ENCODE results near the gene ZBTB12. TPM values are rescaled to one million over a fixed set of nuclear protein-coding genes. Genes with fewer than 3 reads are reported as not detected.

ZBTB12 gene
- total and polyA plus RNA-seq, 2 donors from 2014 or later, result 2.5 to 3.4 TPM

DNA sequence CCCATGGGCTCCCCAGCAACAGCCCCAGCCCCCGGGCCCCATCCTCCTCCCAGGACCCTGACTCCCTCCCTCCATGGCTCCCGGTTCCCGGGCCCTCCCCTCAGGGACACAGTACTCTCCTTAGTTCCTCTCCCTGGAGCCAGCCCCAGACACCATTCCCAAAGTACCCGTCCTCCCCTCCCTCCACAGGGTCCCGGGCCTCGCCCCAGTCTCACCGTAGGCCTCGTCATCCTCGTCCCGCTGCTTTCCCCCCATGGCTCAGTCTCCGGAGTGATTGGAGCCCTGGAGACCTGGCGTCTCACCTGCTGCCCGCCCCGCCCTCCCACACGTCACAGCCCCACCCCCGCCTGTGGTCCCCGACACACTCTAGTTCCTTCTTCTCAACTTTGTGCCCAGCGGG is 23.2 kb downstream of the ZBTB12 start, which contains the start of gene SLC44A4:
Gene SLC44A4 (minus strand): TSS at position 272 of the 400 bp plus-strand sequence. CDS start 17 bp downstream, at position 255.
- intact Hi-C loops (cut with DNase I), result no loop called here
- no peak for FAIRE-seq
- Histone ChIP-seq H3K27ac (ENCODE audit: low read depth in 2 of 2, low read length in 2 of 2) (peak within 1 kb of the TSS; percentile 75 to 87), H3K27me3 (ENCODE audit: control insufficient read depth, insufficient read depth, low read length) (no peaks in the 10 kb centered on the region), H3K9me3 (ENCODE audit: control insufficient read depth in 2 of 3, insufficient read depth in 1 of 3, low read length in 3 of 3) (no peaks in the 10 kb centered on the region), H3K4me1 (ENCODE audit: control insufficient read depth in 2 of 3, insufficient read depth in 2 of 3, low read depth in 1 of 3, low read length in 3 of 3) (peaks cover 0 to 8% (median 0%) of the 10 kb centered on the region in 3 donors), H3K36me3 (ENCODE audit: control insufficient read depth in 2 of 3, insufficient read depth in 3 of 3, low read length in 3 of 3) (peaks cover 2 to 29% (median 17%) of the 10 kb centered on the region in 3 donors), H3K9ac (ENCODE audit: low read length in 3 of 3) (peak within 1 kb of the TSS in 2 of 3 donors; percentile 24 to 56), H3K4me3 (ENCODE audit: low read length in 3 of 3) (peak within 1 kb of the TSS in 2 of 3 donors; percentile 41 to 56)
- DNase-seq, result peak; percentile 40 to 79 (median 65)
- TF ChIP-seq, protein P1, sequence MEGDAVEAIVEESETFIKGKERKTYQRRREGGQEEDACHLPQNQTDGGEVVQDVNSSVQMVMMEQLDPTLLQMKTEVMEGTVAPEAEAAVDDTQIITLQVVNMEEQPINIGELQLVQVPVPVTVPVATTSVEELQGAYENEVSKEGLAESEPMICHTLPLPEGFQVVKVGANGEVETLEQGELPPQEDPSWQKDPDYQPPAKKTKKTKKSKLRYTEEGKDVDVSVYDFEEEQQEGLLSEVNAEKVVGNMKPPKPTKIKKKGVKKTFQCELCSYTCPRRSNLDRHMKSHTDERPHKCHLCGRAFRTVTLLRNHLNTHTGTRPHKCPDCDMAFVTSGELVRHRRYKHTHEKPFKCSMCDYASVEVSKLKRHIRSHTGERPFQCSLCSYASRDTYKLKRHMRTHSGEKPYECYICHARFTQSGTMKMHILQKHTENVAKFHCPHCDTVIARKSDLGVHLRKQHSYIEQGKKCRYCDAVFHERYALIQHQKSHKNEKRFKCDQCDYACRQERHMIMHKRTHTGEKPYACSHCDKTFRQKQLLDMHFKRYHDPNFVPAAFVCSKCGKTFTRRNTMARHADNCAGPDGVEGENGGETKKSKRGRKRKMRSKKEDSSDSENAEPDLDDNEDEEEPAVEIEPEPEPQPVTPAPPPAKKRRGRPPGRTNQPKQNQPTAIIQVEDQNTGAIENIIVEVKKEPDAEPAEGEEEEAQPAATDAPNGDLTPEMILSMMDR (IDR thresholded peaks at IDR 0.05; ENCODE audit: borderline replicate concordance, extremely low read depth, insufficient read depth), result no peak

DNA sequence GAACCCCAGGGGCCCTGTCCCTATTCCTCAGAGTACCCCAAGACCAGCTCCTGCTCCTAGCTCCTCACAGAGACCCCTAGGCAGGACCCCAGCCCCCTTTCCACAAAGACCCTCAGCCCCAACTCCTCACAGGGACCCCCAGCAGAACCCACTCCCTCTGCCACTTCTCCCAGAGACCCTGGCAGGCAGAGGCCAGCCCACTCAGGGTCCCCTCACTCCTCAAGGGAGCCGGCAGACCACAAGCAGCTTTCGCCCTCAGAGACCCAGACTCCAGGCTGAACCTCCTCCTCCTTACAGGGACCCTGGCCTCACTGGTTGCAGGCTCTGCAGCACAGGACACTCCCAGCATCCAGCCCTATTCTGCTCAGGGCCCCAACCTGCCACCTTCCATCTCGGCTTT is 23.7 kb downstream of the ZBTB12 start:
- Histone ChIP-seq H3K27ac (ENCODE audit: low read depth in 2 of 2, low read length in 2 of 2) (peak overlapping the region; percentile 75 to 87), H3K4me3 (ENCODE audit: low read length in 3 of 3) (peak overlapping the region in 2 of 3 donors; percentile 41 to 56), H3K36me3 (ENCODE audit: control insufficient read depth in 2 of 3, insufficient read depth in 3 of 3, low read length in 3 of 3) (peaks cover 2 to 24% (median 12%) of the 10 kb centered on the region in 3 donors), H3K27me3 (ENCODE audit: control insufficient read depth, insufficient read depth, low read length) (no peaks in the 10 kb centered on the region), H3K9me3 (ENCODE audit: control insufficient read depth in 2 of 3, insufficient read depth in 1 of 3, low read length in 3 of 3) (no peaks in the 10 kb centered on the region), H3K4me1 (ENCODE audit: control insufficient read depth in 2 of 3, insufficient read depth in 2 of 3, low read depth in 1 of 3, low read length in 3 of 3) (peaks cover 0 to 8% (median 0%) of the 10 kb centered on the region in 3 donors), H3K9ac (ENCODE audit: low read length in 3 of 3) (peak overlapping the region in 2 of 3 donors; percentile 24 to 56)
- TF ChIP-seq, protein P1 (IDR thresholded peaks at IDR 0.05; ENCODE audit: borderline replicate concordance, extremely low read depth, insufficient read depth), result no peak
- no peak for DNase-seq
- no peak for FAIRE-seq
- intact Hi-C loops (cut with DNase I), result no loop called here

DNA sequence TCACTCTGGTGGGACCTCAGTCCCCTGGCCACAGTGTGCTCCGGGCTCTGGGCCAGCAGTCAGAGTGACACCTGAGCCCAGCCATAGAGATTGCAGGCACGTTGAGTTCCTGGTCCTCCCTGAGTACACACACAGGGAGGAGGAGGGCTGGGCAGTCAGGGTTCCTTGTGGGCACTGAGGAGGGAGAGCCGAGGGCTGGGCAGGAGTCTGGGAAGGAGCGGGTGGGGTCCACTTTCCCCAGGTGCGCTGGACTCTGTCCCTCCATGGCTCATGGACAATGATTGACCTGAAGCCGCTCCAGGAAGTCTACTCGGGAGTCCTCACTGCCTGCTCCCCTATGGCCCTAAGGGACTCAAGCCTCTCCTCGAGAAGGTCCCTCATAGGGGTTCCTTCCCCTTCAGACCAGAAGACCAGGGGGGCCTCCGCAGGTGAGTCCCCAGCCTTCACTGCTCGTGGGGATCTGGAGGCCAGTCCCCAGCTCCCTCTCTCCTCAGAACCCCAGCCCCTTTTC is 24.2 kb downstream of the ZBTB12 start:
- intact Hi-C loops (cut with DNase I), result no loop called here

More for the DNA sequence above, 24.2 kb downstream of the ZBTB12 start:
- H3K9me3 ChIP-seq (ENCODE audit: control insufficient read depth in 2 of 3, insufficient read depth in 1 of 3, low read length in 3 of 3), result no peaks in the 10 kb centered on the region
- H3K9ac ChIP-seq (ENCODE audit: low read length in 3 of 3), result peak overlapping the region in 1 of 3 donors; percentile 56
- peak overlapping the region; percentile 75 to 87 for H3K27ac ChIP-seq (ENCODE audit: low read depth in 2 of 2, low read length in 2 of 2)
- peak overlapping the region in 2 of 3 donors; percentile 41 to 56 for H3K4me3 ChIP-seq (ENCODE audit: low read length in 3 of 3)
- TF ChIP-seq, protein P1 (IDR thresholded peaks at IDR 0.05; ENCODE audit: borderline replicate concordance, extremely low read depth, insufficient read depth), result no peak
- peak; percentile 64 to 90 (median 77) for DNase-seq
- H3K4me1 ChIP-seq (ENCODE audit: control insufficient read depth in 2 of 3, insufficient read depth in 2 of 3, low read depth in 1 of 3, low read length in 3 of 3), result peaks cover 0 to 8% (median 0%) of the 10 kb centered on the region in 3 donors
- no peaks in the 10 kb centered on the region for H3K27me3 ChIP-seq (ENCODE audit: control insufficient read depth, insufficient read depth, low read length)
- H3K36me3 ChIP-seq (ENCODE audit: control insufficient read depth in 2 of 3, insufficient read depth in 3 of 3, low read length in 3 of 3), result peaks cover 2 to 19% (median 11%) of the 10 kb centered on the region in 3 donors
- FAIRE-seq, result no peak
